HG03571 (cell line): ENCODE data around the gene HHATL.

Experiments used
- ATAC-seq: cut with Tn5 transposase; IDR thresholded peaks from one replicate; pipeline ENCODE4 v1.9.1; 2021; ENCODE audit not compliant: unreplicated experiment

The HHATL gene, protein sequence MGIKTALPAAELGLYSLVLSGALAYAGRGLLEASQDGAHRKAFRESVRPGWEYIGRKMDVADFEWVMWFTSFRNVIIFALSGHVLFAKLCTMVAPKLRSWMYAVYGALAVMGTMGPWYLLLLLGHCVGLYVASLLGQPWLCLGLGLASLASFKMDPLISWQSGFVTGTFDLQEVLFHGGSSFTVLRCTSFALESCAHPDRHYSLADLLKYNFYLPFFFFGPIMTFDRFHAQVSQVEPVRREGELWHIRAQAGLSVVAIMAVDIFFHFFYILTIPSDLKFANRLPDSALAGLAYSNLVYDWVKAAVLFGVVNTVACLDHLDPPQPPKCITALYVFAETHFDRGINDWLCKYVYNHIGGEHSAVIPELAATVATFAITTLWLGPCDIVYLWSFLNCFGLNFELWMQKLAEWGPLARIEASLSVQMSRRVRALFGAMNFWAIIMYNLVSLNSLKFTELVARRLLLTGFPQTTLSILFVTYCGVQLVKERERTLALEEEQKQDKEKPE

GRCh38 chr3:42702066-42702951 is at the start of gene HHATL:
Gene HHATL (minus strand): TSS chr3:42702798. CDS start chr3:42700826, 1,972 bp downstream.
- no peak for ATAC-seq

- ATAC-seq, result no peak
These were observed 49.0 kb upstream of the HHATL start for GRCh38 chr3:42751609-42752008.

GRCh38 chr3:42750834-42751233 is 48.2 kb upstream of the HHATL start:
- ATAC-seq, result no peak

DNA sequence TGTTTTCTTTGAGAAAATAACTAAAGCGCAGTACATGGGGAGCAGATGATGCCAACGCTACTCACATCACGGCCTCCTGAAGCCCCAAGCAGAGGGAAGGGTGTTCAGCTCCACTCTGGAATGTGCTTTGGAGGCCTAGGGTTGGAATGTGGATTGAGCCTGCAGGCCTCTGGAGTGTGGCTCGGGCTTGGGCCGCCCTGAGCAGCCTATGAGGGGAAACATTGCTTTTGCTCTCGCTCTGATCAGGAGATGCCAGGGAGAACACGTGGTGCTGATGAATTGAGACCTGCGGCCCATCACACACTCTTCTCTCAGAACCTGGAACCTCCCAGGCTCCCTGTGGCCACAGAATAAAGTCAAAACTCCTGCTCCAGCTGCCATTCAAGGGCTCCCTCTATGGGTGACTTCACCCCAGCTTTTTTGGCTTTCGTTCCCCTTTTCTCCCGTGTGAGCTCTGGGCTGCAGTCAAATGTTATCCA is 47.2 kb upstream of the HHATL start:
- ATAC-seq, result no peak

GRCh38 chr3:42749025-42749752 is 46.6 kb upstream of the HHATL start:
- ATAC-seq, result no peak

DNA sequence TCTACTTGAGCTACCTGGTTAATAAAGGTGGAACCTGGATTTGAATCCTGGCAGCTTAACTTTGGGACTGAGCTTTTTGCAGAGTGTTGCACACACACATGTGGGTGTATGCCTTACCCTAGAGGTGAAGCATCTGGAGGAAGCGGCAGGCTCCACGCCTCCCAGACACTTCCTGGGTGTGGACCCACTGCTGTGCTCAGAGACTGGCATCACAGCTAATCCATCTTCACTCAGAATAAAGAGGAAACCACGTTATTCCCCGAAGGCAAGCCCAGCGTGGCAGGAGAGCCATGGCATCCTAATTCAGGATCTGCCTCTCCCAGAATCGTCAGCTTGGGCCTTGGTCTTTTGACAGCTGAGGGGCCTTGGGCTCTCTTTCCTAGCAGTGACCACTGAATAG is 45.0 kb upstream of the HHATL start:
- no peak for ATAC-seq

DNA sequence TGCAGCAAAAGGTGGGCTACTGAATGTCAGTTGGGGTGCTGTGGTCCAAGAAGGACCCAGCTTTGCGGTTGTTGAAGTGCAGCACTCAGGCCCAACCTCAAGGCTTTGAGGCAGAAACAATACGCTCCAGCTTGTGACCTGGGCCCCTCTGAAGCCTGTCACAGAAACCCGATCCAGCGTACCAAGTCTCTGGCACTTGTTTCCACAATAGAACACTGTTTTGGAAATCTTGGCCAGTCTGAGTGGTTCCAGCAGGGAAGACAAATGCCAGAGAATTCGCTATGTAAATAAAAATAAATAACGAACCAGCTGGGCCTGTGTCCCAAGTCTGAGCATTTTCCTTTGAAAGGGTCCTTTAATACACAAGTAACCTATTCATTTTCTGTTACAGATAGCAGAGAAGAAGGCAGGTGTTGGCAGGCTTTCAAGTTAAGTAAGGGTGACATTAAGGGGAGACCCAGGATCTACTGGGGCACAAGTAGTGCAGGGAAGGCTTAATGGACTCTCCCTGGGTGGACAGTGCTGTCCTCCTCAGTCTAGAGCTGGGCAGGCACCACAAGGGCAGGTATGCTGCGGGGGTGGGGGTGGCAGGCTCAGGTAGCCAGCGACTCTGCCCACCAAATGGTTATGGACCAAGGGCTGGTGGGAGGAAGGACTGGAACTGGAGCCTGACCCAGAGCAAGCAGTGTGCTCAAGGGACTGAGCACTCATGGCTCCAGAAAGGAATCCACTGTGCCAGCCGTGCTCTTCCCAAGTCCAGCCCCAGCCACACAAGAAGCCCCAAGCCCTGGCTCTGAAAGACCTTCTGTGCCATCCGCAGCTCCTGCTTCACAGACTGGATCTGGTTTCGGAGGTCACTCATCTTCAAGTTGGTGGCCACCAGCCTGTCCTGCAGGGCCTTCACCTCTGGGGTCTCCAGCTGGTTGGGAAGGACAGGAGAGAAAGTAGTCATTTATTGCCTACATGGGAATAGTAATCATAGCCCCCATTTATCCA is 44.2 kb upstream of the HHATL start:
- ATAC-seq, result no peak

GRCh38 chr3:42745776-42746454 is 43.3 kb upstream of the HHATL start:
- no peak for ATAC-seq

DNA sequence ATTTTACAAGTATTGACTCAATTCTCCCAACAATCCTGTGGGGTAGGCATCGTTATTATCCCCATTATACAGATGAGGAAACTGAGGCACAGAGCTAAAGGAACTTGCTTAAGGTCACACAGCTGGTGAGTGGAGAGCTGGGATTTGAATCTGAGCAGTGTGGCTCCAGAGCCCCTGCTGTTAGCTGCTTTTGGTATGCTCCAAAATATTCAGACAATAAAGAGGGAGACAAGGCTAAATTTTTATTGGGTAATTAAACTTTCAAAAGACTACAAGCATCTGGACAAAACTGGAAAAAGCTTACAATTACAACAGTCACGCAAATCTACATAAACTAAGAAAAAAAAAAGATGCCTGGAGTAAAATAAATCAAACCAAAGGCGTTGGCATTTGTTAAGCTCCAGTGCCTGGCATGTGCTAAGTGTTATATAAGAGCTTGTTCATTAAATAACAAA is 42.7 kb upstream of the HHATL start:
- no peak for ATAC-seq

DNA sequence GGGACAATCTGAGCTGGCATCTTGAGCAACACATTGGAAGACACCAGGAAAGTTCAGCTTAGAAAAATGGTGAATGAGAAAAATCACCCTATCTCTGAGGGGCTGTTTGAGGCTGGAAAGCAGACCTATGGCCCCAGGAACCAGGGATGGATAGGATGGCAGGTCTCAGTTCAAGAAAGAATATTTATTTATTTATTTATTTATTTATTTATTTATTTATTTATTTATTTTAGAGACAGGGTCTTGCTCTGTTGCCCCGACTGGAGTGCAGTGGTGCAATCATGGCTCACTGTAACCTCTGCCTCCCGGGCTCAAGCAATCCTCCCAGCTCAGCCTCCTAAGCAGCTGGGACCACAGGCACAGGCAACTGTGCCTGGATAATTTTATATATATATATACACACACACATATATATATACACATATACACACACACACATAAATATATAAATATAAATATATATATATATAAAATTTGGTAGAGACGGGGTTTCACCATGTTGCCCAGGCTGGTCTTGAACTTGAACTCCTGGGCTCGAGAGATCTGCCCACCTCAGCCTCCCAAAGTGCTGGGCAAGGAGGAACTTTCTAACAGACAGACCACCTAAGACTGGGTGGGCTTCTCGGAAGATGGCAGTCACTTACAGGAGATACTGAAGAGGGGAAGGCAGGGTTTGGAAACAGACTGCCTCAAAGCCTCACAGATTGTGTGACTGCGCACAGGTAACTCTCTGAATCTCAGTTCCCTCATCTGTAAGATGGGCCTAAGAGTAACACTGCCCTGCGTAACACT is 40.8 kb upstream of the HHATL start:
- no peak for ATAC-seq

- ATAC-seq, result no peak
These were observed 40.1 kb upstream of the HHATL start for GRCh38 chr3:42742688-42743087.

GRCh38 chr3:42742259-42742658 is 39.7 kb upstream of the HHATL start:
- ATAC-seq, result no peak

DNA sequence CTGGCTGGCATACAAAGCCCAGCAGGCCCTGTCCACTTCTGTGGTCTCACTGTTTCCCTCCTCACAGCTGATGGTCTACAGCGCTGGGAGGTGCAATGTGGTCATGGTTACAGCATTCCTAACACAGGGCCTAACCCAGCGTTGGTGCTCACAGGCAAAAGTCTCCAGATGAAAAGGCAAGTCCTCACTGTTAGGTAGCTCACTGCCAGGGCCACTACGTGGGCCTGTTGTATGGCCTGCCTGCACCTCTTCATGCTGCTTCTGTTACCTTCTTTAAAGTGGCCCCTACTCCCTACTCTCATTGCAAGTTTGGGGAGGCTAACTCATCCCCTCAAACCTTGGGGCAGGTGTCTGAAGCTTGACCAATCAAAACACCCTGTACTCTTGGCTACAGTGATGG is 39.2 kb upstream of the HHATL start:
- ATAC-seq, result no peak

- no peak for ATAC-seq
These were observed 37.0 kb upstream of the HHATL start for GRCh38 chr3:42739401-42740158.

DNA sequence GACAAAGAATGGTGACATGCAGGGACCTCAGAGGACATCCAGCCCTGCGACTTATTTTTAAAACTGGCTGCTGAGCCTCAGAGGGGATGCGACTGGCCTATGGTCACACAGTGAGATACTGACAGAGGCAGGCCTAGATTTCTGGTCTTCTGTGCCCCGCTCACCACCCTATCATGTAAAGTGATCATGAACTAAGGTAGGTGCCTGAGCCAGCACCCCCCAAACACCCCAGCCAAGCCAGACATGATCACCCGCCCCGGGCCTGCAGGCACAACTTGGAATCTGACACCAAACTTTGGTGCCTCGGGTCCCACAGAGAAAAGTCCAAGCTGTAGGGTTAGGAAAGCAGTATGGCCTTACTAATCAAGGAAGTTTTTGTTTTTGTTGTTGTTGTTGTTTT is 33.9 kb upstream of the HHATL start:
- no peak for ATAC-seq

DNA sequence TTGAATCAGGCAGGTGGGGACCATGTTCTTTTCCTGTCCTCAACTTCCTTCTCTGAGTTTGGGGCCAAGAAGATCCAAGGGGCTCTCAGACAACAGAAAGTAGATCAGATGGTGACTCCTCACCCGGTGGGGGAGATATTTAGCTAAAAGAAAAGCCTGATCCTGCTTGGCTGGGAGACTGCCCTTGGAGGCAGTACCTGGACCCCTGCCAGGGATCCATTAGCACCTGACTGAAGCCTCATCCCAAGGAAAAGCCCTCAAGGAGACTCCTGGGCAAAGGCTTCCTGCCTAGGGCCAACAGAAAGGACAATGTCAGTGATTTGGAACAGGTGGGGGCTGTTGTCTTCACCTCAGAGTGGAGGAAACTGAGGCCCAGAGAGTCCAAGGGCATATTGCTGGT is 33.5 kb upstream of the HHATL start:
- ATAC-seq, result no peak

- no peak for ATAC-seq
These were observed 33.0 kb upstream of the HHATL start for GRCh38 chr3:42735615-42736014.

GRCh38 chr3:42735019-42735418 is 32.4 kb upstream of the HHATL start:
- no peak for ATAC-seq
